Adrenal gland (tissue), 12 donors: ENCODE results near the gene USP49. TPM values are rescaled to one million over a fixed set of nuclear protein-coding genes. Genes with fewer than 3 reads are reported as not detected.
"Not testable (repeated sequence)": the region's sequence is repeated elsewhere in the genome, so short reads cannot be mapped to it uniquely, and the experiment has no call there.

Source experiments
- DNase-seq, 7 donors: peaks; one replicate each; pipeline ENCODE4 v3.0.0-alpha.2; 2019 to 2020
- H3K27ac ChIP-seq, 5 donors: fragments of 200-600 bp; sonication (generic) in 4 of 5; 1 replicate in 3 of 5; 2 replicates in 2 of 5; pipeline versions ENCODE4 v1.5.1 to v1.8.0; 2016 to 2020; ENCODE audit warnings: mild to moderate bottlenecking in 1 of 5
- H3K27me3 ChIP-seq: fragments of 200-600 bp; 2 replicates; pipeline ENCODE4 v1.8.0; 2021
- H3K36me3 ChIP-seq, 2 donors: fragments of 200-600 bp; replicated peaks in 1 of 2; 1 replicate in 1 of 2; 2 replicates in 1 of 2; pipeline versions ENCODE4 v1.5.1 to v1.8.0; 2018 to 2022
- H3K4me1 ChIP-seq, 2 donors: fragments of 200-600 bp; replicated peaks in 1 of 2; 1 replicate in 1 of 2; 2 replicates in 1 of 2; pipeline versions ENCODE4 v1.5.1 to v1.8.0; 2018 to 2021
- H3K4me3 ChIP-seq, 4 donors: fragments of 200-600 bp; sonication (generic) in 3 of 4; one replicate each; pipeline ENCODE4 v1.5.1; 2016 to 2018
- H3K9me3 ChIP-seq, 3 donors: fragments of 200-600 bp; sonication (generic) in 1 of 3; replicated peaks in 1 of 3; 1 replicate in 2 of 3; 2 replicates in 1 of 3; pipeline versions ENCODE4 v1.5.1 to v1.8.0; 2016 to 2021
- CTCF ChIP-seq, 6 experiments: fragments of 450-650 bp in 4 of 6; fragments of 200-600 bp in 2 of 6; sonication (generic) in 1 of 6; IDR thresholded peaks; 1 replicate in 5 of 6; 2 replicates in 1 of 6; pipeline versions ENCODE4 v1.5.1 to v1.8.0; 2016 to 2021; ENCODE audit warnings: antibody characterized with exemption in 6 of 6, mild to moderate bottlenecking in 2 of 6, moderate library complexity in 1 of 6
- POLR2A ChIP-seq, 2 donors: fragments of 450-650 bp; IDR thresholded peaks; one replicate each; pipeline ENCODE4 v1.6.1; 2017; ENCODE audit warnings: antibody characterized with exemption in 2 of 2, mild to moderate bottlenecking in 2 of 2, moderate library complexity in 1 of 2
- WGBS, 4 donors: extraction: QIAGEN DNeasy Blood & Tissue Kit in 2 of 4; methylation state at CpG; one replicate each; pipeline versions ENCODE4 v1.1.5 to v1.1.7; 2013 to 2017; 5-methylcytosine and 5-hydroxymethylcytosine counted together
- intact Hi-C, 2 donors: fragments of 100-400 bp; cut with DNase I; formaldehyde crosslinking; loops; one replicate each; pipeline versions ENCODE4 v1.14.1 to v1.15.0; 2022 to 2023
- polyA plus RNA-seq, 3 donors: library from polyadenylated mRNA; stranded (reverse); fragments of 200-250 nt in 2 of 3; fragments of 350-450 nt in 1 of 3; fragmentation: Illumina TruSeq in 1 of 3; extraction: RNeasy Lipid Tissue Mini Kit (QIAGEN cat#74804) in 1 of 3; gene quantifications; one replicate each; pipeline ENCODE4 v1.2.3, GENCODE V29; 2013 to 2014
- total RNA-seq, 9 donors: library from RNA; depleted of rRNA in 4 of 9; stranded (reverse); fragments of >200 nt in 4 of 9; fragments of 120-200 nt in 1 of 9; fragmentation: NEBNext Ultra II Directional in 1 of 9; extraction: Animal tissue kit (Norgen Biotek cat#: 25700) in 1 of 9; gene quantifications; one replicate each; pipeline versions ENCODE4 v1.1.0 to v1.2.4, GENCODE V29; 2013 to 2023
- donor health status: healthy with polysubstance abuse.
- donor health status: Bipolar disorder and iron deficiency.
- donor health status: DM: yes; HTN: yes; CAD: no.
- donor health status: DM: no; HTN: no; CAD: no.
- donor health status: DM: no; HTN: no; CAD: no.
- donor health status: DM: yes; HTN: yes; CAD: no.

USP49 gene
- total and polyA plus RNA-seq, 12 donors, result 1.5 to 6.2 (median 3.4) TPM

- WGBS, 4 donors, result 91 to 96% (median 93%) methylated on average over 2 of the region's 2 CpGs
Observed at GRCh38 chr6:41813956-41814355, 81.2 kb downstream of the USP49 start.

GRCh38 chr6:41813469-41813868 is 81.7 kb downstream of the USP49 start:
- DNase-seq, result no peak
- 80 to 93% (median 87%) methylated on average over 2 of the region's 2 CpGs for WGBS, 4 donors
- no peaks in the 10 kb centered on the region for H3K36me3 ChIP-seq
- no peak for TF ChIP-seq CTCF (IDR thresholded peaks at IDR 0.05)
- TF ChIP-seq POLR2A (IDR thresholded peaks at IDR 0.05), result no peak
- H3K27me3 ChIP-seq, result no peaks in the 10 kb centered on the region
- H3K4me3 ChIP-seq, result no peak overlapping the region
- intact Hi-C loops, result no loop called here
- no peak overlapping the region for H3K27ac ChIP-seq
- no peaks in the 10 kb centered on the region for H3K9me3 ChIP-seq
- no peaks in the 10 kb centered on the region for H3K4me1 ChIP-seq

More at GRCh38 chr6:41813956-41814355, 81.2 kb downstream of the USP49 start:
- H3K4me3 ChIP-seq, result no peak overlapping the region
- H3K27ac ChIP-seq, result no peak overlapping the region
- no peaks in the 10 kb centered on the region for H3K27me3 ChIP-seq
- no peaks in the 10 kb centered on the region for H3K4me1 ChIP-seq
- no peak for DNase-seq
- no peaks in the 10 kb centered on the region for H3K36me3 ChIP-seq
- TF ChIP-seq POLR2A (IDR thresholded peaks at IDR 0.05) (no peak), CTCF (IDR thresholded peaks at IDR 0.05) (no peak)
- H3K9me3 ChIP-seq, result no peaks in the 10 kb centered on the region
- intact Hi-C loops, result no loop called here

GRCh38 chr6:41811946-41812345 is 83.2 kb downstream of the USP49 start:
- DNase-seq, H3K4me3 ChIP-seq, H3K4me1 ChIP-seq, H3K27me3 ChIP-seq, H3K36me3 ChIP-seq, H3K27ac ChIP-seq, intact Hi-C loops, H3K9me3 ChIP-seq: not testable (repeated sequence)
- WGBS, 4 donors, result 91 to 97% (median 95%) methylated on average over 13 of the region's 13 CpGs

- Histone ChIP-seq H3K27ac (no peak overlapping the region), H3K4me1 (no peaks in the 10 kb centered on the region), H3K27me3 (no peaks in the 10 kb centered on the region), H3K9me3 (no peaks in the 10 kb centered on the region), H3K4me3 (no peak overlapping the region), H3K36me3 (no peaks in the 10 kb centered on the region)
- DNase-seq, result no peak
- intact Hi-C loops, result no loop called here
- 95 to 98% (median 97%) methylated on average over 3 of the region's 3 CpGs for WGBS, 4 donors
- no peak for TF ChIP-seq CTCF (IDR thresholded peaks at IDR 0.05)
- TF ChIP-seq POLR2A (IDR thresholded peaks at IDR 0.05), result no peak
Observed at GRCh38 chr6:41811095-41811494, 84.1 kb downstream of the USP49 start.
